Measurements from ENCODE around the gene GNPAT.
"Not testable (repeated sequence)": the region's sequence is repeated elsewhere in the genome, so short reads cannot be mapped to it uniquely, and the experiment has no call there.

The GNPAT gene

DNA sequence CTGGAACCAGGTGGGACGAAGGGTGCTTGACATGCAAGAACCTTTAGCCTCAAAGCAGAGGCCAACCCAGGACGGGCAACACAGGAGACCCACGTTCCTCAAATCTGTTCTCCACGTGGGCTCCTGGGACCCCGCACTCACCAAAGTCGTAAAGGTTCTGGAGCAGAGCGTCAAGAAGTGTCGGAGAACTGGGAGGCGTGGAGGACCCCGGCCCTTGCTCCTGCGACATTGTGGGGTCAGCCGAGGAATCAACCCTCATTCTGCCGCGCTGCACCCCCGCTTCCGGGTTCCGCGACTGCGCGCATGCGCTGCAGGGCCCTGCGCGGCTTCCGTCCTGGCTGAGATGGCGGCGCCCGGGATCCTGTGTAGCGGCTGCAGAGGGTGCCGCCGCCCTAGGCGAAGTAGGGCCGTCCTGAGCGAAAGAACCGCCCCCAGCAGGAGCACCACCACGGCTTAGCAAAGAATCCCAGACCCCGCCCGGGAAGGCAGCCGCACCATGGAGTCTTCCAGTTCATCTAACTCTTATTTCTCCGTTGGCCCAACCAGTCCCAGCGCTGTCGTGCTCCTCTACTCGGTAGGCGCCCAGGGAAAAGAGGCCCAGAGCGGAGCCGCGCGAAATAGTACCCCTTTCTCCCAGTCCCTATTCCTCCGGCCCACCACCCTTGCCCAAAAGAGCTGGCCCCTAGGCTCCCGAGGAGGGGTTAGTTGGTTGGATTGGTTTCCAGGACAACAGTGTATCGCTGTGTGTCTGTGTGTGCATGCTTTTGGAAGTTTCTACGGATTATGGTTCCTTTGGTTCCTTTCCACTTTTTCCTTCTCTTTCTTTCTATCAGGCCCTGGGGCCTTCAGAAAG lies at the start of gene GNPAT:
TSS of gene GNPAT (plus strand) at position 330 of the 853 bp plus-strand sequence. CDS start at position 497, 167 bp downstream.
- peak; percentile 45 to 52 for DNase-seq (ENCODE audit: low read depth in 2 of 2)

- DNase-seq (ENCODE audit: low read depth in 2 of 2): no peak
Measured at GRCh38 chr1:231192620-231193163, 48.3 kb upstream of the GNPAT start.

DNA sequence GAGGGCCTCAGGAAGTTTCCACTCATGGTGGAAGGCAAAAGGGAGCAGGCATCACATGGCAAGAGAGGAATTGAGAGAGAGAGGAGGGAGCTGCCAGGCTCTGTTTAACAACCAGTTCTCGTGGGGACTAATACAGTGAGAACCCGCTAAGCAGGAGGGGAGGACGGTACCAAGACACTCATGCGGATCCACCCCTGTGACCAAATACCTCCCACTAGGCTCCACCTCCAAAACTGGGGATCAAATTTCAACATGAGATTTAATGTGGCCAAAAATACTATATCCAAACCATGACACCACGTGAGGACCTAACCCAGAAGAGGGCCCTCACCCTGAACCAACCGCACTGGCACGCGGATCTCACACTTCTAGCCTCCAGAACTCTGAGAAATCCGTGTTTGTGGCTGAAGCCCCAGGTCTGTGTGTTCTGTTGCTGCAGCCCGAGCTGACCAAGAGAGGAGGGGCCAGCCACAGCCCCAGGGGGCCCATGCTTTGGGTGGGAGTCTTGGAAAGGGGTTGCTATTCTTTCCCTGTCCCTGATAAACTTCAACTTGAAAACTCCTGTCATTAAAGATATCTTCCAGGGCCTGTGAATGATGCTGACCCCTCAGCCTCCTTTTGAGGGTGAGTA lies 47.2 kb upstream of the GNPAT start:
- no peak for DNase-seq (ENCODE audit: low read depth in 2 of 2)

DNA sequence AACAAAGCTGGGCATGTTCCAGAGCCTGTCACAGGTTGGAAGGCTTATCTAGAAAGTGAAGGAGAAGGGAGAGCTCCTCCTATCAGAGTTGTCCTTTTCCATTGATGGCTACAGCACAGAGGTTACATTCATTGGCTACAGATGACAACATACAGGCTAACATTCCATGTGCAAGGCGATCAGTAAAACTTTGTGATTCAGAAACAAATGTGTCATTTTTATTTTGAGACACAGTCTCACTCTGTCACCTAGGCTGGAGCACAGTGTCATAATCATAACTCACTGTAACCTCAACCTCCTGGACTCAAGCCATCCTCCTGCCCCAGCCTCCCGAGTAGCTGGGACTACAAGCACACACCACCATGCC lies 46.6 kb upstream of the GNPAT start:
- no peak for DNase-seq (ENCODE audit: low read depth in 2 of 2)

DNA sequence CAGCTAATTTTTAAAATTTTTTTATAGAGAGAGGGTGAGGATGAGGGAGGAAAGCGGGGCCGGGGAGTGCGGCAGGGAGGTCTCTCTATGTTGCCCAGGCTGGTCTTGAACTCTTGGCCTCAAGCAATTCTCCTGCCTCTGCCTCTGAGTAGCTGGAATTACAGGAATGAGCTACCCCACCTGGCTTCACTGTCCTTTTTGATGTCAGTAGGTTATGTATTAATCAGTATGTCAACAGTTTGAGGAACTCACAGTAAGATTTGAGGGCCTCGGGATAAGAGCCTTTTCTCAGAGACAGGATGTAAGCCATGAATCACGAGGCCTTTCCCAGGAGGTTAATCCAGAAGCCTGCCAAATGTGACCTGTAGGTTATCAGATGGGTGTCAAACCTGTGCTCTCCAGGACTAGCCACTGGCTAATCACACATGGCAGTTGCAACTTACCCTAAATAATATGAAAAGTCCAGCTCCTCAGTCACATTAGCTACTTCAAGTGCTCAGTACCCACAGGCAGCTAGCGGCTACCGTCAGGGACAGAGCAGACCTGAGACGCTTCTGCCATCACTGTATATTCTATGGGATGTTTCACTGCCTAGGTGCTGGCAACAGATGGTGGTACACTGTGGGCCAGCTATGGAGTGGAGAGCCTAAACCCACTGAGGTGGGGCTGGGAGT lies 46.0 kb upstream of the GNPAT start:
- no peak for DNase-seq (ENCODE audit: low read depth in 2 of 2)

- no peak for DNase-seq (ENCODE audit: low read depth in 2 of 2)
Measured at GRCh38 chr1:231196307-231196706, 44.7 kb upstream of the GNPAT start.

- DNase-seq (ENCODE audit: low read depth in 2 of 2): no peak
Measured at GRCh38 chr1:231196728-231197127, 44.3 kb upstream of the GNPAT start.

GRCh38 chr1:231199868-231200267 lies 41.1 kb upstream of the GNPAT start:
- no peak for DNase-seq (ENCODE audit: low read depth in 2 of 2)

- no peak for DNase-seq (ENCODE audit: low read depth in 2 of 2)
Measured at GRCh38 chr1:231200388-231201031, 40.5 kb upstream of the GNPAT start.

- DNase-seq (ENCODE audit: low read depth in 2 of 2): no peak
Measured at GRCh38 chr1:231201375-231201978, 39.5 kb upstream of the GNPAT start.

DNA sequence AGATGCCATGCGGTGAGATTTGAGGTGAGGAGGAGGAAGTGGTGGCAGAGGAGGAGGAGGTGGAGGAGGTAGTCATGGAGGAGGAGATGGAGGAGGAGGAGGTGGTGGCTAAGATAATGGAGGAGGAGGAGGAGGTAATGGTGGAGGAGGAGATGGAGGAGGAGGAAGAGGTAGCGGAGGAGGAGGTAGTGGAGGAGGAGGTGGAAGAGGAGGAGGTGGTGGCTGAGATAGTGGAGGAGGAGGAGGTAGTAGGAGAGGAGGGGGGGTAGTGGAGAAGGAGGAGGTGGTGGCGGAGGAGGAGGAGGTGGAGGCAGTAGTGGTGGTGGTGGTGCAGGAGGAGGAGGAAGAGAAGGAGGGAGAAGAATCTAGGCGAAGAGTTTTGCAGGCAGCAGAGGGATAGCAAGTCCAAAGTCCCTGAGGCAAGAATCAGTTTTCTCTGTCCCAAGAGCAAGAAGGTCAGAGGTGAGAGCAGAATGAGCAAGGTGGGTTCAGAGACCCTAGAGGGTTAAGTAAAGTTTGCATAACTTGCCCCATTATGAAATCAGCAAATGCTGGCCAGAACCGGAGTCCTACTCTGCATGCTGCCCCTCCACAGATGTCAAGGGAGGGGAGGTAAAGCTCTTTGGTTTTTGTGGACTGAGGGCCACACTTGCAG lies 38.9 kb upstream of the GNPAT start:
- DNase-seq (ENCODE audit: low read depth in 2 of 2): no peak

DNA sequence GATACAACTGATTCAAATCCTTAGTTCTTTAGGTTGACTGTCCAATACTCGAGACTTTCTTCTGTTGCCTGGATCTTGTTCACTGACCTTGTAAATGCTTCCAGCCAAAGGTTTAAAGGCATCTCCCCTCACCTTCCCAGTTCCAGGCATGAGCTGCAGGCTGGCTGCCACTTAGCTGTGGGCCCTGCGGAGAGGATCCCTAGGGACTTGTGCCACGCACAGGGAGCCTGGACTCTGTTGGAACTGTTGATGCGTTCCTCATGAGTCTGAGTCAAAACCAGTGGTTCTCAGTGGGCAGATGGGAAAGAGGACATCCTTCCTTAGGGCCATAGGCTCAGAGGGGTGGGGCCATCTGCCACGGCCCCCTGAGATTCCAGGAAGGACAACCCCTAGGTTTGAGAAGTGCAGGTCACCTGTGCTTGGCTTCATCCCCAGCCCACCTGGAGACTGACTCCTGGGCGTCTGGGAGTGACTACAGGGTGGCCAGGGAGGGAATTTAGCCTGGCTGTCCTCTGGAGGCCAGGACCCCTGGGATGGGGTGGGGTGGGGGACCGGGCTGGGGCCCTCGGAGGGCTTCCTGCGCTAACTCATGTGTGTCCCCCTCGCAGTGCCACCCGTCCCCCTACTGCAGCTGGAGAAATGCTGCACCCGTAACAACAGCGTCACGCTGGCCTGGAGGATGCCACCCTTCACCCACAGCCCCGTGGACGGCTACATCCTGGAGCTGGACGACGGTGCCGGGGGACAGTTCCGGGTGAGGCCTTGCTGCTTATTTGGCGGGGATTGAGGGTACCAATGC lies 37.6 kb upstream of the GNPAT start:
- DNase-seq (ENCODE audit: low read depth in 2 of 2): no peak

DNA sequence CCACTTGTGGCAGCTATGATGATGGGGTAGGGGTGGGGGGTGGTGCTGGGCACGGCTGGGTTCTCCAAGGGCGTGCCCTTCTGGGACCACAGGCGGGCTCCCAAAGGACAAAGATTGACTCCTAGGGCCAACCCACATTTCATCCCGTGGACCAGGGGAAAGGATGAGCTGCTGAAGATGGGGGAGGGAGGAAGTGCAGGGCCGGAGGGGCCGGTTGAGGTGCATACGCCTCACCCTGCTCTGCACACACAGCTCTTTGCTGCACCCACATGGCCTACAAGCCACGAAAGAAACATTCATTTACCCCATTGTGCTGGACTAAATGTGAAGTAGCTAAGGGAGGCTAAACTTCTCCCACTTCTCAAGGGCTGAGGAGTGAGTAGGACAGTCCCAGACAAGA lies 34.2 kb upstream of the GNPAT start:
- no peak for DNase-seq (ENCODE audit: low read depth in 2 of 2)

- DNase-seq (ENCODE audit: low read depth in 2 of 2): no peak
Measured at GRCh38 chr1:231207437-231207836, 33.6 kb upstream of the GNPAT start.

- no peak for DNase-seq (ENCODE audit: low read depth in 2 of 2)
Measured at GRCh38 chr1:231208980-231209379, 32.0 kb upstream of the GNPAT start.

- DNase-seq (ENCODE audit: low read depth in 2 of 2): no peak
Measured at GRCh38 chr1:231209531-231209930, 31.5 kb upstream of the GNPAT start.

DNA sequence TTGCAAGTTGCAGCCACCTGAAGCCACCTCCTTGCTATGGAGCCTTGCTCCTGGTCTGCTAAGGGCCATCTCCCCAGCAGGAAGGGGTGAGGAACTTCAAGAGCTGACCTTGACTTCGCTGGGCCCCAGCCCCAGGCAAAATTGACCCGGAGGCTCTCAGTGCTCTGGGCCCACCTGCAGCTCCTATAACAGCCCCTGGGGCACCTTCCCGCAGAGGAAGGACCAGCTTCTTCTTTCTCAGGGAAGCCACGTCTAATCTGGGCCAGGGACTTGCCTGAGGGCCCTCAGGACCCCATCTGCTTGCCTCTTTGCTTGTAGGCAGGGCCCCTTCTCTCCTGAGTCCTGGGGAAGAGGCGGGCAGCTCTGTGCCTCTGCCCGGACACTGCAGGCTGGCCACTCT lies 30.9 kb upstream of the GNPAT start:
- DNase-seq (ENCODE audit: low read depth in 2 of 2): no peak

DNA sequence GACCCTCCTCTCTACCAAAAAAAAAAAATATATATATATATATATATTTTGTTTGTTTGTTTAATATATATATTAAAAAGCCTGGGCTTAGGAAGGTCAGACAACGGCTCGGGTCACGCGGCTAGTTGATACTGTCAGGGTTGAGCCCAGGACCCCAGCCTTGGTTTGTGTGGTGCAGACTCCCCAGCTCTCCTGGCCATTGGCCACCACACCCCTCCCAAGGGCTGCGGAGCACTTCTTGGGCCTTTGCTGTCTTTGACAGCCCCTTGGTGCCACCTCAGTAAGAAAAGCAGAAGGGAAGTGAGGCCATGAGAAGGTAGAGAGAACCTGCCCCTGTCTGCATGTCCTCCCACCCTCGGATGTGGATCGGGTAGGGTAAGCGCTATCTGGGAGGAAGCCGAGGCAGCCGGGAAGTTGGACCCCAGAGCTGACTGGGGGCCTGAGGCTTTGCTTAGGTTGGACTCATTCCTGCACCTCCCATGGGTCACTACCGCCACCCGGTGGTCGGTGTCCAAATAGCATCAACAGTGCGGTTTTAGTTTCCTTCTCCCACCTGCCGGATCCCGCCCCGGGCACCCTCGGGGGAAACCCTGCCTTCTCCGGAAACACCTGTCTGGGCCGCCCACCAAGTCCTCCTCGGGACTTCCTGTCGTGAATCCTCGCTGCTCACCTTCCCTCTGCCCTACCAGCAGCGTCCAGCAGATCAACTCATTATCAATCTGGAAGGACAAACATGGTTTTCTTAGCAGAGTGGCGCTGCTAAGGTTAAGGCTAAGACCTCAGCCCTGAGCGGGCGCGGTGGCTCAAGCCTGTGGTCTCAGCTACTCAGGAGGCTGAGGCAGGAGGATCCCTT lies 29.8 kb upstream of the GNPAT start:
- peak; percentile 9 to 24 for DNase-seq (ENCODE audit: low read depth in 2 of 2)

DNA sequence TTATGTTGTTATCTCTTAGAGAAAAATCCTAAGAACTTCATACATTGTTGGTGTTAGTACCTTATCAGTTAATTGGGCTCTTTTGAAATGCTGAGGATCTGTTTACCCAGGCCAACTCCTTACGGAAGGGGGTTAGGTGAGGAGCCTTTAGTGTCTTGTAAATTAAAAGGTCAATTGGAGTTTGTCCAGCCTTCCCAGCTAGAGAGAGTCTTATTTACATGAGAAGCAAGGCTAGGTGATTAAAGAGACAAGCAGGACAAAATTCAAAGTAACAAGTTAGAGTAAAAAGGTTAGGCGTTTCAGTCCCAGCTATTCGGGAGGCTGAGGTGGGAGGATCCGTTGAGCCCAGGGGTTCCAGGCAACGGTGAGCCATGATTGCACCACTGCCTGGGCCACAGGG lies 28.7 kb upstream of the GNPAT start:
- DNase-seq (ENCODE audit: low read depth in 2 of 2): not testable (repeated sequence)
